DND-41 (cell line): ENCODE measurements around the gene VIL1.

Experiments used
- EZH2 ChIP-seq: IDR thresholded peaks from 3 replicates; pipeline ENCODE4 v1.6.1; 2012; ENCODE audit warnings: borderline replicate concordance, low read depth, mild to moderate bottlenecking, moderate library complexity, low read length, inconsistent platforms; ENCODE audit not compliant: severe bottlenecking
- TF ChIP-seq, protein P1 (sequence below): IDR thresholded peaks from 2 replicates; pipeline ENCODE4 v1.5.1; 2012; ENCODE audit warnings: borderline replicate concordance, low read length, moderate library complexity, mild to moderate bottlenecking; ENCODE audit not compliant: poor library complexity, severe bottlenecking; ENCODE audit errors: extremely low read depth

DNA sequence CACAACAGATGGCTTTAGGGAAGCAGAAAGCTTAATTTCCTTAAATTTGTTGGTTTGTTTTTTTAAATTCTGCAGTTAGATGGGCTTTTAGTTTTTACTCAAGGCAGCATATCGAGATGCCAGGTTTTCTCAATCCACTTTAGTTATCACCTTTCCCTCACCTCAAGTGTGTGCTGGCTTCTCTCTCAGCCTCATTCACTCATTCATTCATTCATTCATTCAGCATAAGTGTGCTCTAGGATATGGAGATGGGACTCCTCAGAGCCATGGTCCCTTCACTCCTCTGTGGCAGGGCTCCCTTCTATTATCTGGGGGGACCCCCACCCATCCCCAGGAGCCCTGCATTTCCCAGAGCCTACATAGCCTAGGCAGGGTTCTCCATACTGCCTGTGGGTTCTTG, 19.0 kb downstream of the VIL1 start:
- TF ChIP-seq, protein P1, sequence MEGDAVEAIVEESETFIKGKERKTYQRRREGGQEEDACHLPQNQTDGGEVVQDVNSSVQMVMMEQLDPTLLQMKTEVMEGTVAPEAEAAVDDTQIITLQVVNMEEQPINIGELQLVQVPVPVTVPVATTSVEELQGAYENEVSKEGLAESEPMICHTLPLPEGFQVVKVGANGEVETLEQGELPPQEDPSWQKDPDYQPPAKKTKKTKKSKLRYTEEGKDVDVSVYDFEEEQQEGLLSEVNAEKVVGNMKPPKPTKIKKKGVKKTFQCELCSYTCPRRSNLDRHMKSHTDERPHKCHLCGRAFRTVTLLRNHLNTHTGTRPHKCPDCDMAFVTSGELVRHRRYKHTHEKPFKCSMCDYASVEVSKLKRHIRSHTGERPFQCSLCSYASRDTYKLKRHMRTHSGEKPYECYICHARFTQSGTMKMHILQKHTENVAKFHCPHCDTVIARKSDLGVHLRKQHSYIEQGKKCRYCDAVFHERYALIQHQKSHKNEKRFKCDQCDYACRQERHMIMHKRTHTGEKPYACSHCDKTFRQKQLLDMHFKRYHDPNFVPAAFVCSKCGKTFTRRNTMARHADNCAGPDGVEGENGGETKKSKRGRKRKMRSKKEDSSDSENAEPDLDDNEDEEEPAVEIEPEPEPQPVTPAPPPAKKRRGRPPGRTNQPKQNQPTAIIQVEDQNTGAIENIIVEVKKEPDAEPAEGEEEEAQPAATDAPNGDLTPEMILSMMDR: no peak
- TF ChIP-seq EZH2: no peak
